ENCODE data around the gene BUB1B.

BUB1B gene

GRCh38 chr15:40256638-40257235 lies 95.9 kb downstream of the BUB1B start:
- DNase-seq, result no peak

DNA sequence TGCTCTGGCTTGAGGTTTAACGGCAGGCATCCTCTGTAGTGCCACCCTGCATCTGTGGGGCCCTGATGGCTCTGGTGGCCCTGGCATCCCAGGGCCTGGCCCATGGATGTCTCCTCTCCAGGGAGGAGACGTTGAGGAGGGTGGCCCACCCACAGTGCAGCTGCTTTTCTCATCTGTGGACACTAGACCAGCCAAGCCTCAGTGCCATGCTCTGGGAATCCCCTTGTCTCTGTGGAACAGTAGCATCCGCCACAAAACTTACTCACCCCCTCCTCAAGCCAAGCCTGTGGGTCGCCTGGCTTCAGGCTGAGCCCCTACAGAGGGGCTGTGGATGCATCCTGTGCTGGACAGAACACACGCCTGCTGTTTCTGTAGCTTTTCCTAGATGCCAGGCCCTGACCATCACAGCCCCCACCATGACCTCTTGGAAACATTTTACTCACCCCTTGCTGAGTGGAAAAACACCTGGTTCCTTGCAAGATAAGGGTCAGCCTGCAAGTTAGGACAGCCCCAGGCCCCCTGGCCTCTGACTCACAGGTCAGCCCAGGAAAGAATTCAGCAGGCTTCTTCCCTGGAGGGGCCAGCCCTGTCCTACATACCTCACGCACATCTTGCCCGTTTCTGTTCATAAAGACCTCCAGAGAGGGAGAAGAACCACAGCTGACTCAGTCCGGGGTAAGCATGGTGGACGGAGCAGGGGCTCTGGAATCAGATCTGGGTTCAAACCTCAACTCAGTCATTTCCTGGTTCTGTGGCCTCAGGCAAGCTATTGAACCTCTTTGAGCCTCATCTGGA lies 97.0 kb downstream of the BUB1B start:
- no peak for DNase-seq

- no peak for DNase-seq
These were observed 97.7 kb downstream of the BUB1B start for GRCh38 chr15:40258544-40258943.

GRCh38 chr15:40259021-40259420 lies 98.2 kb downstream of the BUB1B start:
- no peak for DNase-seq

GRCh38 chr15:40263024-40263754 lies 102.3 kb downstream of the BUB1B start:
- DNase-seq, result no peak

DNA sequence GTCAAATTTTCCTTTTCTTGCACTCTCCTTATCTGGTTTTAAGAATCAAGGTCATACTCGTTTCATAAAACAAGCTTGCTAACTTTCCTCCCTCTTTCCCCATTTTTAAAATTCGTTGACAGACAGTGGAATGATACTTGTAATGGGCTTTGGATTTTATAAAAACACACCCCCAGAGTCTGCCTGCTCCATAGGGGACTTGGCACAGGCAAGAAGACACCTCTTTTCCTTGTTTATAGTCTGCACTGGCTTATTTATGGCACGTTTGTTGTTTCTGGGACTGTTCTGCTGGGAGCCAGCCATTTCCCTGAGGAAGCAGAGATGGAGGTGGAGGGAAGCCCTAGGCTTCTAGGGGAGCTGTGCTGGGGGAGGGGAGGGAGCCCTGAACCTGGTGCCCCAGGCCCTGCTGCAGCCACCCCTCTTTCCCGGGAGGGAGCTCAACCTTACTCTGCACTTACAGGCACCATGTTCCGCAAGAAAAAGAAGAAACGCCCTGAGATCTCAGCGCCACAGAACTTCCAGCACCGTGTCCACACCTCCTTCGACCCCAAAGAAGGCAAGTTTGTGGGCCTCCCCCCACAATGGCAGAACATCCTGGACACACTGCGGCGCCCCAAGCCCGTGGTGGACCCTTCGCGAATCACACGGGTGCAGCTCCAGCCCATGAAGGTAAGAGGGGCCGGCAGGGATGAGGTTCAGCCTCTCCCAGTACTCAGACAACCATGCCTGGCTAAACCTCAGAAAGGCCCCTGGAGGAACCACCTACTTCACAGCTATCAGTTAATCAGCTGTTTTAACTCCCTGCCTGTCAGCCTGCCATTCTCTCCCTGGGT lies 103.7 kb downstream of the BUB1B start:
- DNase-seq, result no peak

- DNase-seq, result no peak
These were observed 104.5 kb downstream of the BUB1B start for GRCh38 chr15:40265355-40265754.

GRCh38 chr15:40265875-40266274 lies 105.0 kb downstream of the BUB1B start:
- no peak for DNase-seq

DNA sequence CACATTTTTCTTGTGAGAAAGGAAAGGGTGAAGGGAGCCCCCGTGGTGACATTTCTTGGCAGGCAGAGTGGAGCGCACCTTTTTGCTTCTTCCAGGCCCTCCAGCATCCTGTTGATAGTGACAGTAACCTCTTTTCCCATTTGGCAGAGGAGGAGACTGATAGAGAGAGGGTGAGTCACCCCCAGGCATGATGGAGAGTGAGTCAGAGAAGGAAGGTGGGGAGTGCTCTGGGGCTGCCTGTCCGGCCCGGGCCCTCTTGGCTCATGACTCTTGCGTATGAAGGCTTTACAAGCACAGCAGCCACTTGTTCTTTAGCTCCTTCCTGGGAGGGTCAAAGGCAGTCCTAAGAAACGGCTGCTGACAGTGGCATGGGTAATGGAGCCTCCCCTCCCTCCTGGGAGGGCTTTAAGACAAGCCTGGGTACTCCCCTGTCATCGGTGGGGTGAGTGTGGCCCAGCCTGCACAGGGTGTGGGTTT lies 106.0 kb downstream of the BUB1B start:
- no peak for DNase-seq

- no peak for DNase-seq
These were observed 106.8 kb downstream of the BUB1B start for GRCh38 chr15:40267670-40268069.

- no peak for DNase-seq
These were observed 108.7 kb downstream of the BUB1B start for GRCh38 chr15:40269604-40270003.

DNA sequence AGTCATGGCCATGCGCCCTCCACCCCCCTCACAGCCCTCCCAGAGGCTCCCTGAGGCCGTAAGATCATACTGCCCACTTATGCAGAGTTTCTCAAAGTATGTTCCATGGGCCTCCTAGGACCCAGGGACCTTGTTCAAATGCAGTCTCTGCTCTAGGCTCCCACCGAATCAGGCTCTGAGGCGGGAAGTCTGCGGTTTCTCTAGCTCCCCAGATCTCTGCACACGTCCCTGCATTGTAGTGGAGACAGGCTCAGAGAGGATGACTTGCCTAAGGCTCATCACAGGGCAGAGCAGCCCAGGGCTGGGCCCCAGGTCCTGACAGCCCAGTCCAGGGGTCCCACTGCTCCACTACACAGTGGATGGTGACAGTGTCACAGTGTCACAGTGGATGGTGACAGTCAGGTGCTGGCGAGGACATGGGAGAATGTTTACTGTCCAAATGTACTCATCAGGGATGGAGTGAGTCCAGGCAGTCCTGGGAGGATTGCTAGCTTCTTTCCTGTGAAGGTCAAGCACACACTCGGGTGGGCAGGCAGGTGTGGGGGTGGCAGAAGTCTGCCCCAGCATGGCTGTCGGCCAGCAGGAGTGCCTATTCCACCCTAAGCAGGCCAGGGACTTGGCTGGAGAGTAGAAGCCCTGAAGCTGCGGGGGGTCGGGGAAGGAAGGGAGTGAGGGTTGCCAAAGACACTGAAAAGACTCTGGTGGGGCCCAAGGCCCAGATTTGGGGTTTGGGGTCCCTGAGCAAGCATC lies 109.6 kb downstream of the BUB1B start:
- no peak for DNase-seq
